ENCODE results near the gene TMEM89. TPM values are rescaled to one million over a fixed set of nuclear protein-coding genes. Genes with fewer than 3 reads are reported as not detected.
A peak's percentile ranks its signal among the peaks of the same experiment; 100 is the strongest.

TMEM89 gene
- total RNA-seq, 1 donor from 2014 or later, result not detected

- TF ChIP-seq, protein P1, sequence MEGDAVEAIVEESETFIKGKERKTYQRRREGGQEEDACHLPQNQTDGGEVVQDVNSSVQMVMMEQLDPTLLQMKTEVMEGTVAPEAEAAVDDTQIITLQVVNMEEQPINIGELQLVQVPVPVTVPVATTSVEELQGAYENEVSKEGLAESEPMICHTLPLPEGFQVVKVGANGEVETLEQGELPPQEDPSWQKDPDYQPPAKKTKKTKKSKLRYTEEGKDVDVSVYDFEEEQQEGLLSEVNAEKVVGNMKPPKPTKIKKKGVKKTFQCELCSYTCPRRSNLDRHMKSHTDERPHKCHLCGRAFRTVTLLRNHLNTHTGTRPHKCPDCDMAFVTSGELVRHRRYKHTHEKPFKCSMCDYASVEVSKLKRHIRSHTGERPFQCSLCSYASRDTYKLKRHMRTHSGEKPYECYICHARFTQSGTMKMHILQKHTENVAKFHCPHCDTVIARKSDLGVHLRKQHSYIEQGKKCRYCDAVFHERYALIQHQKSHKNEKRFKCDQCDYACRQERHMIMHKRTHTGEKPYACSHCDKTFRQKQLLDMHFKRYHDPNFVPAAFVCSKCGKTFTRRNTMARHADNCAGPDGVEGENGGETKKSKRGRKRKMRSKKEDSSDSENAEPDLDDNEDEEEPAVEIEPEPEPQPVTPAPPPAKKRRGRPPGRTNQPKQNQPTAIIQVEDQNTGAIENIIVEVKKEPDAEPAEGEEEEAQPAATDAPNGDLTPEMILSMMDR (IDR thresholded peaks at IDR 0.05), result no peak
- intact Hi-C loops (cut with DNase I), result loop anchor here (1.0 to 5.0 kb wide), 3 partner anchors 23 to 42 kb away; partner anchors contain the start of gene SLC26A6
Measured at GRCh38 chr3:48595075-48595525, 26.5 kb downstream of the TMEM89 start, which contains the start of gene COL7A1. COL7A1 (minus strand) TSS chr3:48595329; CDS start chr3:48595159, 170 bp downstream.

DNA sequence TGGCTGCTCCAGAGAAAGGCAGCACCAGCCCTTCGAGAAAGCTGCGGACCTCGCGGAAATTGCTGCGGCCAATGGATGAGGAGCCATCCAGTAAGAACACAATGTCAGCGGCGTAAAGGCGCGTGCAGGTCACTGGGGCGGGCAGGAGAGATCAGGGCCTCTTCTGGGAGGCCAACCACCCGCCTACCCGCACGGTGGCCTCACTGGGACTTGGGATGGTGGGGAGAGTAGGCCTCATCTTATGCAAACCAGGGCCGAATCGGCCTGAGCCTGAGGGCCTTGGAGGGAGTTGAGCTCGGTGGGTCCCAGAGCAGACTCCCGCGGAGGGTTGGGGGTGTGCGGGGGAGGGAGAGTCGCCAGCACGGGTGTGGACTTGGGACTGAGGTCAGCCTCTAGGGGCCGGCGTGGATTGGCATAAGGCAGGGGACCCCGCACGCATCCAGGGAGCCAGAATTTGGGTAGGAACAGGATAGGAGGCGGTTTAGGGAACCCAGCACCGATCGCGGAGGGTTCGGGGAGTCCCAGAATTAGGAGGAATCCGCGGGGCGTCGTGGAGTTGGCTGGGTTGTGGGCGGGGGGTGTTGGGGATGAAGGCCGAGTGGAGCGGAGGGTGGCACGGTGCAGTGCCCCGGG is 27.0 kb downstream of the TMEM89 start:
- TF ChIP-seq, protein P1 (IDR thresholded peaks at IDR 0.05), result no peak
- intact Hi-C loops (cut with DNase I), result loop anchor here (1.0 to 5.0 kb wide), 3 partner anchors 24 to 43 kb away; partner anchors contain the start of gene SLC26A6
- DNase-seq (ENCODE audit: low spot score in 2 of 2), result no peak
- Histone ChIP-seq H3K36me3 (peaks cover 5 to 14% of the 10 kb centered on the region in 2 donors), H3K4me3 (peak overlapping the region; percentile 44 to 73), H3K27ac (peak overlapping the region in 1 of 2 donors; percentile 94), H3K9me3 (no peaks in the 10 kb centered on the region), H3K4me1 (peaks cover 18 to 39% of the 10 kb centered on the region in 2 donors), H3K27me3 (no peaks in the 10 kb centered on the region)

More at GRCh38 chr3:48595075-48595525, 26.5 kb downstream of the TMEM89 start, which contains the start of gene COL7A1:
- peaks cover 11 to 20% of the 10 kb centered on the region in 2 donors for H3K36me3 ChIP-seq
- no peak for DNase-seq (ENCODE audit: low spot score in 2 of 2)
- H3K4me1 ChIP-seq, result peaks cover 24 to 45% of the 10 kb centered on the region in 2 donors
- H3K27me3 ChIP-seq, result no peaks in the 10 kb centered on the region
- H3K9me3 ChIP-seq, result no peaks in the 10 kb centered on the region
- peak within 1 kb of the TSS; percentile 44 to 73 for H3K4me3 ChIP-seq
- peak within 1 kb of the TSS; percentile 94 to 95 for H3K27ac ChIP-seq

DNA sequence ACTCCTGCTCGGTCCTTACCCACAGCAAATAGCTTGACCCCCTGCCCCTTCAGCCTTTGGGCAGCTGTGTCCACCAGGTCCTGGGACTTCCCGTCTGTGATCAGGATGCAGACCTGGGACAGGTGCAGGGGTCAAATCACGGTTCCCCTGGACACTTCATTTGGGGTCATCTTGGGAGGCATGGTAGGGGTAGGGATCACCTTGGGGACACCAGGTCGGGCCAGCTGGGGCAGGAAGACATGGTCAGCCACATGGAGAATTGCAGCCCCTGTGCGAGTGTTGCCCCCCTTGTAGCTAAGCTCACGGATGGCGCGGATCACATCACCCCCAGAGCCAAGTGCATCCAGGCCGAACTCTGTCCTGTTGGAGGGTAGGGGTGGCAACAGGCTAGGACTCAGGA is 28.2 kb downstream of the TMEM89 start:
- H3K27ac ChIP-seq, result no peak overlapping the region
- H3K4me3 ChIP-seq, result no peak overlapping the region
- TF ChIP-seq, protein P1 (IDR thresholded peaks at IDR 0.05), result no peak
- H3K27me3 ChIP-seq, result no peaks in the 10 kb centered on the region
- intact Hi-C loops (cut with DNase I), result no loop called here
- DNase-seq (ENCODE audit: low spot score in 2 of 2), result no peak
- no peaks in the 10 kb centered on the region for H3K9me3 ChIP-seq
- H3K36me3 ChIP-seq, result peaks cover 0 to 6% of the 10 kb centered on the region in 2 donors
- H3K4me1 ChIP-seq, result peaks cover 9 to 27% of the 10 kb centered on the region in 2 donors

GRCh38 chr3:48592519-48593087 is 29.0 kb downstream of the TMEM89 start:
- no peak for DNase-seq (ENCODE audit: low spot score in 2 of 2)
- Histone ChIP-seq H3K9me3 (no peaks in the 10 kb centered on the region), H3K27ac (no peak overlapping the region), H3K27me3 (no peaks in the 10 kb centered on the region), H3K4me1 (peaks cover 7 to 21% of the 10 kb centered on the region in 2 donors), H3K36me3 (peaks cover 0 to 3% of the 10 kb centered on the region in 2 donors), H3K4me3 (no peak overlapping the region)
- intact Hi-C loops (cut with DNase I), result no loop called here
- TF ChIP-seq, protein P1 (IDR thresholded peaks at IDR 0.05), result no peak

- DNase-seq (ENCODE audit: low spot score in 2 of 2), result no peak
- intact Hi-C loops (cut with DNase I), result no loop called here
- peaks cover 7 to 21% of the 10 kb centered on the region in 2 donors for H3K4me1 ChIP-seq
Measured at GRCh38 chr3:48591886-48592518, 29.6 kb downstream of the TMEM89 start.

More at GRCh38 chr3:48591886-48592518, 29.6 kb downstream of the TMEM89 start:
- Histone ChIP-seq H3K9me3 (no peaks in the 10 kb centered on the region), H3K27ac (no peak overlapping the region), H3K36me3 (no peaks in the 10 kb centered on the region), H3K27me3 (no peaks in the 10 kb centered on the region), H3K4me3 (no peak overlapping the region)
- TF ChIP-seq, protein P1 (IDR thresholded peaks at IDR 0.05), result no peak

Data from ascending aorta (tissue), 2 donors.